PC-9 (cell line): ENCODE results near the gene ISL2. TPM values are rescaled to one million over a fixed set of nuclear protein-coding genes. Genes with fewer than 3 reads are reported as not detected.
A peak's percentile ranks its signal among the peaks of the same experiment; 100 is the strongest.
"Not testable (repeated sequence)": the region's sequence is repeated elsewhere in the genome, so short reads cannot be mapped to it uniquely, and the experiment has no call there.

Experiments
- BruUV-seq: library from RNA; stranded (reverse); fragments of 400-500 nt; replicated peaks from 2 replicates; lab custom pipeline; 2021; lab: Mats Ljungman, UMichigan
- CTCF ChIA-PET: fragments of 300-600 bp; sonication (Branson Sonifier 250); formaldehyde crosslinking; loops from one replicate; lab custom pipeline; 2022; ENCODE audit warnings: antibody characterized with exemption; lab: Charles Lee
- POLR2A ChIA-PET: fragments of 300-600 bp; sonication (Branson Sonifier 250); formaldehyde crosslinking; loops from one replicate; lab custom pipeline; 2022; ENCODE audit warnings: antibody characterized with exemption; ENCODE audit not compliant: unreplicated experiment; lab: Charles Lee
- DNase-seq, 2 experiments: peaks; one replicate each; pipeline versions ENCODE4 v3.0.0 to v3.0.0-alpha.2; 2015 to 2022; ENCODE audit warnings: mixed read lengths in 1 of 2
- H2AFZ ChIP-seq: fragments of 200-600 bp; sonication (generic); 2 replicates; pipeline ENCODE4 v1.8.1; 2017; ENCODE audit warnings: antibody characterized with exemption
- H3F3A ChIP-seq: fragments of 200-600 bp; sonication (generic); 2 replicates; pipeline ENCODE4 v1.8.1; 2017; ENCODE audit warnings: antibody characterized with exemption, mild to moderate bottlenecking, low read depth; ENCODE audit not compliant: insufficient read depth
- H3K27ac ChIP-seq: fragments of 200-600 bp; sonication (generic); 2 replicates; pipeline ENCODE4 v1.6.1; 2016; ENCODE audit warnings: mixed run types
- H3K27me3 ChIP-seq: fragments of 200-600 bp; sonication (generic); 2 replicates; pipeline ENCODE4 v1.6.1; 2016; ENCODE audit warnings: low read depth, mixed run types; ENCODE audit not compliant: insufficient read depth
- H3K36me3 ChIP-seq: fragments of 200-600 bp; sonication (generic); 2 replicates; pipeline ENCODE4 v1.6.1; 2016; ENCODE audit warnings: low read depth, mixed run types
- H3K4me1 ChIP-seq: fragments of 200-600 bp; sonication (generic); replicated peaks from 2 replicates; pipeline ENCODE4 v1.6.1; 2016; ENCODE audit warnings: mixed run types; ENCODE audit not compliant: insufficient read depth
- H3K4me2 ChIP-seq: fragments of 200-600 bp; sonication (generic); 2 replicates; pipeline ENCODE4 v1.6.1; 2017; ENCODE audit warnings: mixed run types
- H3K4me3 ChIP-seq: fragments of 200-600 bp; sonication (generic); 2 replicates; pipeline ENCODE4 v1.6.1; 2016; ENCODE audit warnings: mixed run types
- H3K79me2 ChIP-seq: fragments of 200-600 bp; sonication (generic); 2 replicates; pipeline ENCODE4 v1.6.1; 2017; ENCODE audit warnings: low read depth, mixed run types
- H3K9me2 ChIP-seq: fragments of 200-600 bp; sonication (generic); 2 replicates; pipeline ENCODE4 v1.8.1; 2017; ENCODE audit warnings: mild to moderate bottlenecking; ENCODE audit not compliant: insufficient read depth
- H3K9me3 ChIP-seq: fragments of 200-600 bp; sonication (generic); 2 replicates; pipeline ENCODE4 v1.8.1; 2016; ENCODE audit warnings: low read depth; ENCODE audit not compliant: insufficient read depth
- H4K20me1 ChIP-seq: fragments of 200-600 bp; sonication (generic); 2 replicates; pipeline ENCODE4 v1.8.1; 2017; ENCODE audit not compliant: insufficient read depth
- CTCF ChIP-seq: fragments of 200-600 bp; sonication (generic); conservative IDR thresholded peaks from 2 replicates; pipeline ENCODE4 v1.6.1; 2017; ENCODE audit warnings: mixed run types, antibody characterized with exemption, mild to moderate bottlenecking, moderate library complexity
- EZH2 ChIP-seq: fragments of 200-600 bp; sonication (generic); IDR thresholded peaks from 2 replicates; pipeline ENCODE4 v1.8.0; 2017; ENCODE audit warnings: antibody characterized with exemption, low read depth
- intact Hi-C: fragments of 100-400 bp; cut with micrococcal nuclease; formaldehyde crosslinking; loops from one replicate; pipeline ENCODE4 v1.10.0; 2022; ENCODE audit not compliant: unreplicated experiment
- total RNA-seq: library from RNA; stranded (reverse); gene quantifications from 2 replicates; pipeline ENCODE4 v1.2.3, GENCODE V29; 2021

Gene ISL2
- total RNA-seq, 1 experiment from 2014 or later, result 0.24 TPM

- Histone ChIP-seq H3F3A (peaks cover 35% of the 10 kb centered on the region), H3K4me2 (peak within 1 kb of the TSS; percentile 99), H2AFZ (peak within 1 kb of the TSS; percentile 83), H3K4me1 (peaks cover 62% of the 10 kb centered on the region), H3K36me3 (peaks cover 16% of the 10 kb centered on the region; the same call in 1 of the 2 replicates), H3K4me3 (peak within 1 kb of the TSS; percentile 94), H3K79me2 (peaks cover 48% of the 10 kb centered on the region), H3K27me3 (no peaks in the 10 kb centered on the region), H4K20me1 (peaks cover 21% of the 10 kb centered on the region), H3K27ac (peak within 1 kb of the TSS; percentile 98), H3K9me2 (no peaks in the 10 kb centered on the region), H3K9me3 (no peaks in the 10 kb centered on the region)
- CTCF ChIA-PET, result interaction anchor here (0.6 to 0.8 kb wide), 2 partner anchors 19 to 112 kb away, joined by 3 to 4 read pairs; no protein-coding TSS in a partner anchor
- BruUV-seq, result no TSS peak
- no peak for TF ChIP-seq EZH2
- POLR2A ChIA-PET, result no interaction called here
- peak; percentile 91 to 94 for DNase-seq
- intact Hi-C loops, result loop anchor here (5.0 kb wide), 1 partner anchor 36 kb away; no protein-coding TSS in a partner anchor
These were observed 25.2 kb upstream of the ISL2 start, which contains the start of gene ETFA for GRCh38 chr15:76311100-76311953. Gene ETFA, minus strand, starts transcription at chr15:76311469. Its CDS starts 81 bp downstream, at chr15:76311388.

- Histone ChIP-seq H3K9me3 (no peaks in the 10 kb centered on the region), H3K36me3 (peaks cover 8% of the 10 kb centered on the region; the same call in 1 of the 2 replicates), H2AFZ (peak overlapping the region; percentile 57), H3K27ac (peak overlapping the region; percentile 98), H3K4me1 (peaks cover 55% of the 10 kb centered on the region), H3K4me2 (peak overlapping the region; percentile 99), H3K9me2 (no peaks in the 10 kb centered on the region), H3K27me3 (no peaks in the 10 kb centered on the region), H3K79me2 (peaks cover 35% of the 10 kb centered on the region), H3F3A (peaks cover 35% of the 10 kb centered on the region), H4K20me1 (peaks cover 13% of the 10 kb centered on the region), H3K4me3 (peak overlapping the region; percentile 35; the same call in 1 of the 2 replicates)
- BruUV-seq, result no TSS peak
- TF ChIP-seq EZH2 (no peak), CTCF (no peak)
- peak; percentile 60 to 97 for DNase-seq
- POLR2A ChIA-PET, result interaction anchor here (0.5 to 0.7 kb wide), 3 partner anchors 33 to 721 kb away, joined by 3 to 4 read pairs (median 3); no protein-coding TSS in a partner anchor
- CTCF ChIA-PET, result interaction anchor here (0.5 to 0.6 kb wide), 2 partner anchors 16 to 21 kb away, joined by 3 read pairs; no protein-coding TSS in a partner anchor
- intact Hi-C loops, result loop anchor here (2.0 to 5.0 kb wide), 2 partner anchors 14 to 35 kb away; no protein-coding TSS in a partner anchor
These were observed 23.9 kb upstream of the ISL2 start for GRCh38 chr15:76312540-76313174.

- Histone ChIP-seq H3K4me3 (peak overlapping the region; percentile 17; the same call in 1 of the 2 replicates), H3K27ac (peak overlapping the region; percentile 98), H3F3A (peaks cover 35% of the 10 kb centered on the region), H3K79me2 (peaks cover 30% of the 10 kb centered on the region), H3K4me2 (peak overlapping the region; percentile 99), H3K4me1 (peaks cover 55% of the 10 kb centered on the region)
- not testable (repeated sequence) for DNase-seq, BruUV-seq, H3K9me3 ChIP-seq, H3K9me2 ChIP-seq, H3K36me3 ChIP-seq, H3K27me3 ChIP-seq, H4K20me1 ChIP-seq, H2AFZ ChIP-seq
- ChIA-PET POLR2A (interaction anchor here (0.5 to 0.7 kb wide), 3 partner anchors 32 to 720 kb away, joined by 3 to 4 read pairs (median 3); no protein-coding TSS in a partner anchor), CTCF (interaction anchor here (0.5 to 0.7 kb wide), 3 partner anchors 16 to 1003 kb away, joined by 3 read pairs; no protein-coding TSS in a partner anchor)
- intact Hi-C loops, result loop anchor here (2.0 to 5.0 kb wide), 2 partner anchors 14 to 34 kb away; no protein-coding TSS in a partner anchor
These were observed 23.4 kb upstream of the ISL2 start for GRCh38 chr15:76313175-76313567.
